ENCODE results near the gene GP1BA.

DNA sequence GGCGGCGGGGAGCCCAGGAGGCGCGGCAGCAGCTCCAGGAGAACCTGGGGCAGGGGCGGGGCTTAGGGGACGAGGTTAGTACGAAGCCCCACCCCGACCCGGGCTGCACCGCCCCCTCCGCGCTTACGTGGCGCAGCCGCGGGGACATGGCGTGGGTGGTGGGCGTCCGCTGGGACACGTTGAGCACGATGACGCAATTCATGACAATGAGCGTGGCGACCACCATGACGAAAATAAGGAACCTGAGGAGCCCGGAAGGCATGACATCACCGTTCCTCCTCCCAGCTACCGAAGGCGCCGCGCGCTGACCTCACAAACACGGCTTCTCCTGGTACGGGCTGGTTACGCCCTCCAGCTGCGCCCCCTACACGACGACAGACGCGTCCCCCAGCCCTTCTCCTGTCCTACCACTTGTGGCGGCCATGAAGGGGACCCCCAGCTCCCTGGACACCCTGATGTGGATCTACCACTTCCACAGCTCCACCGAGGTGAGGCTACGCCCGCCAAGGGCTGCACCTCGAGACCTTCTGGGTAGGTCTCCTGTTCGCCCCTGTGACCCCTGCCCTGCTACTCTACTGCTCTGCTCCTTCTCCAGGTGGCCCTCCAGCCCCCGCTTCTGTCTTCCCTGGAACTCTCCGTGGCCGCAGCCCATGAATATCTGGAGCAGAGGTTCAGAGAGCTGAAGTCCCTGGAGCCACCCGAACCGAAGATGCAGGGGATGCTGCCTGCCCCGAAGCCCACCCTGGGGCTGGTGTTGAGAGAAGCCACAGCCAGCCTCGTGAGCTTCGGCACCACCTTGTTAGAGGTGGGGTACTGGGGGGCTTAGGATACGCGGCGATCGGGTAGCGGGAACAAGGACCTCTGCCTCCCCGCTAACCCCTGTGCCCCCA lies 32.5 kb upstream of the GP1BA start, which contains the start of gene C17orf107:
- TF ChIP-seq CTCF (conservative IDR thresholded peaks at IDR 0.05 in 1 of 2, IDR thresholded peaks at IDR 0.05 in 1 of 2; ENCODE audit: low read depth in 1 of 2, low read length in 2 of 2) (no peak), EZH2 (IDR thresholded peaks at IDR 0.05; ENCODE audit: low read length, missing control alignments) (no peak)
